ENCODE data around the gene TCIRG1.
"Not testable (repeated sequence)": the region's sequence is repeated elsewhere in the genome, so short reads cannot be mapped to it uniquely, and the experiment has no call there.

The TCIRG1 gene

GRCh38 chr11:68083517-68083916 is 44.7 kb downstream of the TCIRG1 start:
- DNase-seq (ENCODE audit: low spot score), result no peak

GRCh38 chr11:68089679-68090078 is 50.9 kb downstream of the TCIRG1 start:
- no peak for DNase-seq (ENCODE audit: low spot score)

GRCh38 chr11:68090287-68090686 is 51.5 kb downstream of the TCIRG1 start:
- no peak for DNase-seq (ENCODE audit: low spot score)

GRCh38 chr11:68090706-68091105 is 51.9 kb downstream of the TCIRG1 start:
- DNase-seq (ENCODE audit: low spot score), result no peak

- DNase-seq (ENCODE audit: low spot score), result no peak
These were observed 53.6 kb downstream of the TCIRG1 start for GRCh38 chr11:68092411-68092810.

GRCh38 chr11:68092946-68093345 is 54.1 kb downstream of the TCIRG1 start:
- DNase-seq (ENCODE audit: low spot score), result not testable (repeated sequence)

- DNase-seq (ENCODE audit: low spot score), result no peak
These were observed 54.7 kb downstream of the TCIRG1 start for GRCh38 chr11:68093565-68093964.

- DNase-seq (ENCODE audit: low spot score), result no peak
These were observed 58.1 kb downstream of the TCIRG1 start for GRCh38 chr11:68096962-68097361.

- no peak for DNase-seq (ENCODE audit: low spot score)
These were observed 60.2 kb downstream of the TCIRG1 start for GRCh38 chr11:68099057-68099456.

GRCh38 chr11:68099474-68100405 is 60.9 kb downstream of the TCIRG1 start:
- DNase-seq (ENCODE audit: low spot score), result peak; percentile 84

All from hematopoietic multipotent progenitor cell treated with erythropoietin and hydrocortisone succinate and interleukin-3 and kit ligand, for 15 days (in vitro differentiated cells).